MM.1S (cell line): ENCODE results near the gene CREM.

Source experiments
- EZH2 ChIP-seq: fragments of 300-600 bp; sonication (generic); optimal IDR thresholded peaks from 2 replicates; pipeline ENCODE3; 2017; ENCODE audit warnings: low read depth, mild to moderate bottlenecking, antibody characterized with exemption, low read length, mixed read lengths
- EZH2phosphoT487 ChIP-seq: fragments of 300-600 bp; sonication (generic); IDR thresholded peaks from 2 replicates; pipeline ENCODE4 v1.6.1; 2018; ENCODE audit warnings: antibody characterized with exemption, low read length
- TF ChIP-seq, protein P1 (sequence below): fragments of 300-600 bp; sonication (generic); IDR thresholded peaks from 2 replicates; pipeline ENCODE4 v1.5.1; 2016; ENCODE audit warnings: antibody characterized with exemption, low read length, mixed read lengths

DNA sequence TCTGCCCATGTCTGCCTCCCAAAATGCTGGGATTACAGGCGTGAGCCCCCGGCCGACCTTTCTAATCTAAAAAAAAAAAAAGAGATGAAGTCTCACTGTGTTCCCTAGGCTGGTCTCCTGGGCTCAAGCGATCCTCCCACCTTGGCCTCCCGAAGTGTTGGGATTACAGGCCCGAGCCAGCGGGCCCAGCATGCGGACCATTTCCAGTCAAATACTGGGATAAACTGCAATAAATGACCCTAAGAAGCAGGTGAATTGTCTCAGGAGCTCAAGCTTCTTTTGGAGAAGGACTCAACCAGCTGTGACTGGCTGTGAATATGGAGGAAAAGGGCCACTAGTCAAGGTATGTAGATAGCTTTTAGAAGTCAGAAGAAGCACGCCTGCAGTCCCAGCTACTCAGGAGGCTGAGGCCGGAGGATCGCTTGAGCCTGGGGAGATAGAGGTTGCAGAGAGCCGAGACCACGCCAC, 550 bp upstream of the CREM start:
- TF ChIP-seq EZH2 (no peak), EZH2phosphoT487 (no peak)
- TF ChIP-seq, protein P1, sequence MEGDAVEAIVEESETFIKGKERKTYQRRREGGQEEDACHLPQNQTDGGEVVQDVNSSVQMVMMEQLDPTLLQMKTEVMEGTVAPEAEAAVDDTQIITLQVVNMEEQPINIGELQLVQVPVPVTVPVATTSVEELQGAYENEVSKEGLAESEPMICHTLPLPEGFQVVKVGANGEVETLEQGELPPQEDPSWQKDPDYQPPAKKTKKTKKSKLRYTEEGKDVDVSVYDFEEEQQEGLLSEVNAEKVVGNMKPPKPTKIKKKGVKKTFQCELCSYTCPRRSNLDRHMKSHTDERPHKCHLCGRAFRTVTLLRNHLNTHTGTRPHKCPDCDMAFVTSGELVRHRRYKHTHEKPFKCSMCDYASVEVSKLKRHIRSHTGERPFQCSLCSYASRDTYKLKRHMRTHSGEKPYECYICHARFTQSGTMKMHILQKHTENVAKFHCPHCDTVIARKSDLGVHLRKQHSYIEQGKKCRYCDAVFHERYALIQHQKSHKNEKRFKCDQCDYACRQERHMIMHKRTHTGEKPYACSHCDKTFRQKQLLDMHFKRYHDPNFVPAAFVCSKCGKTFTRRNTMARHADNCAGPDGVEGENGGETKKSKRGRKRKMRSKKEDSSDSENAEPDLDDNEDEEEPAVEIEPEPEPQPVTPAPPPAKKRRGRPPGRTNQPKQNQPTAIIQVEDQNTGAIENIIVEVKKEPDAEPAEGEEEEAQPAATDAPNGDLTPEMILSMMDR: no peak
